GM04504 (cell line): ENCODE data around the gene CBLL2.
"Not testable (repeated sequence)": the region's sequence is repeated elsewhere in the genome, so short reads cannot be mapped to it uniquely, and the experiment has no call there.

Experiments
- DNase-seq: peaks from one replicate; pipeline ENCODE4 v3.0.0-alpha.2; 2012; ENCODE audit warnings: low read depth

CBLL2 gene

GRCh38 chrX:22272613-22273012, at the start of gene CBLL2:
CBLL2 (plus strand) TSS chrX:22272913; CDS start chrX:22272992, 79 bp downstream.
- DNase-seq: no peak

- no peak for DNase-seq
Observed at GRCh38 chrX:22234380-22234779, 38.3 kb upstream of the CBLL2 start.

- DNase-seq: no peak
Observed at GRCh38 chrX:22237479-22237878, 35.2 kb upstream of the CBLL2 start.

DNA sequence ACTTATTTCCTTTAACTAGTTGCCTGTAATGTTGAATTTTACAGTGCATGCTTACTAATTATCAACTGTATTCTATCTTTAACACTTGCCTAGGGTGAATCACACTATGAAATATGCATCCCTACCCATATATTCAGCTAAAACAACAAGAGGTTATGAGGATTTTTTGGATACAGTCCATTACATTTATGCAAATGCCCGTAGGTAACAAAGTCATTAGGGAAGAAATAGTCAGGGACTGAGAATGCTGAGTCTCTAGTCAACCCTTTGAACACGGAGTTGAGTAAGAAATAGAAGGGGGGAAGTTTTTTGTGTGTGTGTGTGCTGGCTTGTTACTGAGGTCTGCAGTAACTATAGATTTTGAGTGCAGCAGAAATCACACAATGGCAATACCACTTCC, 26.1 kb upstream of the CBLL2 start:
- no peak for DNase-seq

DNA sequence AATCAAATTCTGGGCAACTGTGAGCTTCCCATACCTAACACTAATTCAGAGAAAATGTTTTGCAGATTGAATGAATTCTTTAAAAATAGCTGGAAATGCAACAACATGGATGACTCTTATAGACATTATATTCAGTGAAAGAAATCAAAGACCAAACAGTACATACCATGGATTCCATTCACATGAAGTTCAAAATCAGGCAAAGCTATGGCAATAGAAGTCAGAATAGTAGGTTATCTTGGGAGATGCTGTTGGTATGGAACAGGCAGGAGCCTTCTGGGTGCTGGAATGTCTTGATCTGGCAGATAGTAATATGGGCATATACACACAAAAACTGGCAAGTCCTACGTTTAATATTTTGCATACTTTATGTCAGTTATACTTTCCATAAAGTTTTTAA, 25.5 kb upstream of the CBLL2 start:
- DNase-seq: no peak

DNA sequence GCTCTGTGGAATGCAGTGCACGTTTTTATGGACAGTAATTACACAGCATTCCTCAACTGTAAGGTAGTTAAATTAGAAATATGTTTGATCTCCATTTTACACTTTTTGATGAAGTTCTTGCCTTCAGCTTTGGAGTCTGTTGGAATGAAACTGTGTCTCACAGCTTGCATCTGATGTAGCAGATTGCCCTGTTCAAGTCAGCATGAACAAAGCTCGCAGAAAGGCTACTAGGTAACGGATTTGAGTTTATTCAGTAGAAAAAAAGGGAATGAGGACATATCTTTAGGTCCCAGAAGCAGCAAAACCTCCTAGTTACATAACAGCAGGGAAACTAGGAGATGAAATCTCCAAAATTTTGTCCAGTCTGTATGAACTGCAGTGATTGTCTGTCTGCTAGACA, 24.3 kb upstream of the CBLL2 start:
- DNase-seq: no peak

DNA sequence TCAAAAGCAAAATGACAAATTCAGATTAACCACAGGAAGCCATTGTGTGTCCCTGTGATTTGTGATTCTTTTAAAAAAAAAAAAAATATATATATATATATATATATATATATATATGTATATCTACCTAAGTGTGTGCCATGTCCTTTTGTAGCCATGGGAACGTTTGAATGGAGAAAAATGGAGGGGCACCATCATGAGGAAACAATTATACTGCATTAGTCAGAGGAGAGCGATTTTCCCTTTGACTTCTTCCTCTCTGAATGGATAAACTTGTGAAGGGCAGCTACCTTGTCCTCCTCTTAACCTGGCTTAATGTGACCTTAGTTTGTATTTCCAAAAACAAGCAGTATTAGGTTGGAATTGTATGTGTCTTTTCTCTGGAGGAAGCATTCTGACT, 23.3 kb upstream of the CBLL2 start:
- no peak for DNase-seq

GRCh38 chrX:22268706-22269105, 4.0 kb upstream of the CBLL2 start:
- DNase-seq: no peak

DNA sequence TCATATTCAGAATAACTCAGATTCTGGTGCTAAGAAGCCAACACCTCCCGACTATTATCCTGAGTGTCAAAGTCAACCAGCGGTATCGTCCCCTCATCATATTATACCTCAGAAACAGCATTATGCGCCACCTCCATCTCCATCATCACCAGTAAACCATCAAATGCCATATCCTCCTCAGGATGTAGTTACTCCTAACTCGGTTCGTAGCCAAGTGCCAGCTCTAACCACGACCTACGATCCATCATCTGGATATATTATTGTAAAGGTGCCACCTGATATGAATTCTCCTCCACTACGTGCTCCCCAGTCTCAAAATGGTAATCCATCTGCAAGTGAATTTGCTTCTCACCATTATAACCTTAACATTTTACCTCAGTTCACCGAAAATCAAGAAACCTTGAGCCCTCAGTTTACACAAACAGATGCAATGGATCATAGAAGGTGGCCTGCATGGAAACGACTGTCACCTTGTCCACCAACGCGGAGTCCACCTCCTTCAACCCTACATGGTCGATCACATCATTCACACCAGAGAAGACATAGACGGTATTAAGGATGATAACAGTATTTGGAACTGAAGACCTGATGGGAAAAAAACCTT, 1.1 kb downstream of the CBLL2 start:
- DNase-seq: no peak

DNA sequence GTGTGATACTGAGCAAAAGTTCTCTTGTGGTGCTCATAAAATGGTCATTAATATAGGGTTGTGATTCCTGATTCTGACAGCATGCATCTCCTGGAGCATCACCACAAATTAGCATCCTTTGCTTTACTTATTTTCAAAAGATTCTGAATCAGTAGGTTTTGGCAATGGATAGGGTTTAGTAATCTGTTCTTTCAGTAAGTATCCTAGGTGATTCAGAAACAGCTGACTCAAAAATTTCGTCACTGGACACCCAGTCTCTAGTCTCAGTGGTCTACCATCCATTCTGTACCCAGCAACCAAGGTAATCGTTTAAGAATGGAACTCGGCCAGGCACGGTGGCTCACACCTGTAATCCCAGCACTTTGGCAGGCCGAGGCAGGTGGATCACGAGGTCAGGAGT, 4.1 kb downstream of the CBLL2 start:
- DNase-seq: no peak

- no peak for DNase-seq
Observed at GRCh38 chrX:22278375-22278774, 5.7 kb downstream of the CBLL2 start.

DNA sequence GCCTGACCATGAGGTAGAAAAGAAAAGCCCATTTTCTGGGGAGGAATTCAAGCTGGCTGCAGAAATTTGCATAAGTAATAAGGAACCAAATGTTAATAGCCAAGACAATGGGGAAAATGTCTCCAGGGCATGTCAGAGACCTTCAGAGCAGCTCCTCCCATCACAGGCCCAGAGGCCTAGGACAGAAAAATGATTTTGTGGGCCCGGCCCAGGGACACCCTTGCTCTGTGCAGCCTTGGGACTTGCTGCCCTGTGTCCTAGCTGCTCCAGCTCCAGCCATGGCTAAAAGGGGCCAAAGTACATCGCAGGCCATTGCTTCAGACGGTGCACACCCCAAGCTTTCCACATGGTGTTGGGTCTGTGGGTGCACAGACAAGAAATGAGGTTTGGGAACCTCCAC, 16.5 kb downstream of the CBLL2 start:
- not testable (repeated sequence) for DNase-seq

DNA sequence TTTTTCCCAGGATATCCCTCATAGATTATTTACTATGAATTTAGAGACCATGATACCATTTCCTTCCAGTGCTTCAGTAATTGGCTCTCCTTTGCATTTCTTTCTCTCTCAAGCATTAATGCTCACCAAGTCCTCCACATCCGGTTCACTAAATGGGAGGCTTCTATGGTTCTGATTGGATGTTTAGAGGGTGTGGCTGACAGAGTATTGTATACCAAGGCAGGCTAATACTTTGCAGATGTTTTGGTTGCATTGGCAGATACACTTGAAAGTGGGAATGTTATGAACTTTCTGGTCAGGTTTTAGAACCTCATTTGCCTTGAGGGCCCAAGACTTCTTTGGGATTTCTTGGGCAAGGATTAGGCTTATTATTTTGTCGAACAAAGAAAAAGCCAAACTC, 24.2 kb downstream of the CBLL2 start:
- no peak for DNase-seq

DNA sequence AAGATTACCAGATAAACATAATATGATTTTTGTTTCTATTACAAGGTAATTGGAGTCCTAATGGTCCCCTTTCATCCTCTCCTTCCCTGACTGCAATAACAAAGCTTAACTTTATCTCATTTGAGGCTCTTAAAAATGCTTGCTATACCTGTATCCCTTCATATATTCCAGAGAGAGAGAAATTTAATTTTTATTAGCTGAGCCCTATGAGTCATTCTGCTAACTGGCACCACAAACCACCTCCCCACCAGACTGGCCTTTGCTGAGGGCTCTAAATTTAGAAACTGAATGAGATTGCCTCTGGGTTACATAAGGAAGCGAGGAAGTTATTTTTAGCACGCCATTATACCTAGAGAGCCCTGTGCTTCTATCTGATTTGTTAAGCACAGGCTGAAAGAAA, 27.4 kb downstream of the CBLL2 start:
- peak; percentile 31 for DNase-seq

GRCh38 chrX:22310779-22311178, 38.1 kb downstream of the CBLL2 start:
- no peak for DNase-seq

DNA sequence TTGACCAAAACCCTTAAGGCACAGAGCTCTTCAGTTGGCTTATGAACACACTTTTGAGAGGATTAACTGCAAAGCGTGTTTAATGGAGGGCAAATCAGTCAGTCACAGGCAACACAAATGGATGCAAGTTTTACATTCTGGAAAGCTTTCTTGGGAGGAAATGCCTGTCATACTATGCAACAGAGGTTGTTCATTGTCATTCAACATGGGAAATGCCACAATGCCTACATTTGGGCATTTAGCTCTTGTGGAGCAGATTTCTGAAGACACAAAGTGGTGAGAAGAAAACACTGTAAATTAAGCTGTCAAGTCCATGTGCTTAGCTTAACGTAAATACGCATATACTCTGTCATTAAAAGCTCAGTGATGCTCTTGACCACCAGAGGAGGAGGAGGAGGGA, 41.1 kb downstream of the CBLL2 start:
- DNase-seq: no peak

- no peak for DNase-seq
Observed at GRCh38 chrX:22314211-22314610, 41.5 kb downstream of the CBLL2 start.

GRCh38 chrX:22314692-22315091, 42.0 kb downstream of the CBLL2 start:
- no peak for DNase-seq

- no peak for DNase-seq
Observed at GRCh38 chrX:22315151-22315550, 42.4 kb downstream of the CBLL2 start.

DNA sequence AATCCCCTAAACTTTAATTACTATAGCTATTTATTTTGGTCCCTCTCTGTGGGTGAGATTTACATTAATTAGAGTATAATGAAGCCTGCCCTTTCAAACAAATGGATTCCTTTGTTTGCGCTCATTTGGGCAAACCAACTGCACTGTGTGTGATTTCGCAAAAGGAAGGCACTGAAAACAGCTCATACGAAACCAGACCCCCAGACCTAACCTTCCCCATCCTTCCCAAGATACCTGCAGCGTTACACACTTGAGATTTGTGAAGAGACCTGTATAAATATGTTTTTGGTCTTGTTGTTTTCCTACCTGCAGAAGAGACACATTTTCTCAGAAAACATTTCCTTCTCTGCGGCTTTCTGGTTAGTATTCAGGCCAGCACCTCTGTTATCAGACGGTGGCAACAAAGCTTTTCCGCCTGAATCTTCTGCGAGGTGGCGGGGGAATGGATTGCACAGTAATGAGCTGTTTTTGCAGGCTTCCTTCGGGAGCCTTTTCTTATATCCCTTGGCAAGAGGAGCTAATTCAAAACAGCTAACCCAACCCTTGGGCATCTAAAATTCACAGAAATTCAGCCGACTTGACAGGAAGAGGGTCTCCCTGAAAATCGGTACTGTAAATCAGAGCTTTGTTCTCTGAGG, 47.6 kb downstream of the CBLL2 start:
- no peak for DNase-seq

DNA sequence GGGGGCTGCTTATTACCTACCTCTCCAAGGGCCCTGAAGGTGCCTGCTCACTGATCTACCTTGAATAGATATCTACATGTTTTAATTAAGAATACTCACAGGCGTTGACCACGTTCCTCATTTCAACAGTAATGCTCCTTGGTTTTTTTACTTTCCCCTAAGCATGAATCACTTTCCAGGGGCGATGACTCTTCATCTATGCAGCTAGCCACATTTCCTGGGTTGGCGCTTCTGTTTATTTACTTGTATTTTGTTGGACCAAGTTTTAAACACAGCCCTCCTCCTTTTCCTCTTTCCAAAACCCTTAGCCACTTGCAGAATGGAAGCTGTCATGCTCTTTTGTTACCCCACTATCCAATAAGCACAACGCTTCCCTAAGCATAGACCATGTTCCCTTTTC, 50.8 kb downstream of the CBLL2 start:
- no peak for DNase-seq
